HEK293T (cell line): Measurements from ENCODE around the gene MATN1.

Source experiments
- CTBP1 ChIP-seq: fragments of 450-650 bp; IDR thresholded peaks from 2 replicates; pipeline ENCODE4 v1.6.1; 2016; ENCODE audit warnings: borderline replicate concordance
- SP1 ChIP-seq: fragments of 450-650 bp; IDR thresholded peaks from 2 replicates; pipeline ENCODE4 v1.6.1; 2017
- SUZ12 ChIP-seq: fragments of 450-650 bp; IDR thresholded peaks from 2 replicates; pipeline ENCODE4 v1.6.1; 2016; ENCODE audit warnings: mild to moderate bottlenecking
- TARDBP ChIP-seq: fragments of 450-650 bp; IDR thresholded peaks from 2 replicates; pipeline ENCODE4 v1.6.1; 2016
- ZNF384 ChIP-seq: fragments of 450-650 bp; IDR thresholded peaks from 2 replicates; pipeline ENCODE4 v1.6.1; 2016
- TF ChIP-seq, protein P1 (sequence below): fragments of 450-650 bp; IDR thresholded peaks from 2 replicates; pipeline ENCODE4 v1.6.1; 2016

DNA sequence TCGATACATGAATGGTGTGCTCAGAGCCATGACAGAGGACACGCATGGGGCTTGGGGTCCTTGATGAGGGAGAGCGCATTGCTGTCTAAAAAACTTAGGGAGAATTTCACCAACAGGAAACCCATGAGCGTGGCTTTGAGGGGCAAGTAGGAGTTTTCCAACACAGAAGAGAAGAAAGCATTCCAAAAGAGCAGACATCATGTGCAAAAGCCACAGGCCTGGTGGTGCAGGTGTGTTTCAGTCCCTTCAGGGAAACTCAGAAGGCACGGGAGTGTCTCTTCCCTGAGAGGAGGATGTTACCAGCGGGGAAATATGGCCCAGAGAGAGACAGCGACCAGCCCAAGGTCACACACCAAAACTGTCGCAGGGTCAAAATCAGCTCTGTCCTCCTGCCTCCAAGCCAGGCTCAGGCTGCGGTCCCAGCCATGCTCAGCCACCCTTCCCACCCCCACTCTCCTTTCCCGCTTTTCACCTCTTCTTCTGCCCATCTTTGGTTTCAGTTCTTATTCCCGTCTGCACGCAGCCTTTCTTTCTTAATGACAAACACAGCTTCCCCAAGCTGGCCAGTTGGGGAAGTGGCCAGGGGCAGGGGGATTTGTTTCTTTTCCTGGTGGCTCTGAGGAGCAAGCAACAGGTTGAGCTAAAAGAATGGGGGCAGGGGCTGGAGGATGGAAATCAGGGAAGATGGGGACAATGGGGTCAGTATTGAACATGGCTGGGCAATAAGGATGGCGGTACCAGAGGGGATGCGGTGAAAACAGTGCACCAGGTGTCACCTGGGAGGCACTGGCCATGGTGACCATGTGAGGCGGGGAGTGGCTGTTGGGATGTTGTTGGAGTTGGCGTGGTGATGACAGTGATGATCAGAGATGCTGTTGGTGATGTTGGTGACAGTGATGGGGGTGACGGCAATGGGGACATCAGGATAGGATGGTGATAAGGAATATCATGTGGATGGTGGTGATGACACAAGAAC is 23.9 kb upstream of the MATN1 start:
- TF ChIP-seq SP1 (no peak), CTBP1 (no peak), TARDBP (no peak), SUZ12 (no peak), ZNF384 (no peak)
- TF ChIP-seq, protein P1, sequence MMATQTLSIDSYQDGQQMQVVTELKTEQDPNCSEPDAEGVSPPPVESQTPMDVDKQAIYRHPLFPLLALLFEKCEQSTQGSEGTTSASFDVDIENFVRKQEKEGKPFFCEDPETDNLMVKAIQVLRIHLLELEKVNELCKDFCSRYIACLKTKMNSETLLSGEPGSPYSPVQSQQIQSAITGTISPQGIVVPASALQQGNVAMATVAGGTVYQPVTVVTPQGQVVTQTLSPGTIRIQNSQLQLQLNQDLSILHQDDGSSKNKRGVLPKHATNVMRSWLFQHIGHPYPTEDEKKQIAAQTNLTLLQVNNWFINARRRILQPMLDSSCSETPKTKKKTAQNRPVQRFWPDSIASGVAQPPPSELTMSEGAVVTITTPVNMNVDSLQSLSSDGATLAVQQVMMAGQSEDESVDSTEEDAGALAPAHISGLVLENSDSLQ = no peak
